Raji (cell line): ENCODE measurements around the gene SOCS1.

Experiments
- POLR2A ChIP-seq: IDR thresholded peaks from 2 replicates; pipeline ENCODE4 v1.6.1; 2011; ENCODE audit warnings: low read depth, low read length, control low read depth; ENCODE audit not compliant: insufficient read depth

SOCS1 gene

GRCh38 chr16:11231367-11231970, 24.5 kb downstream of the SOCS1 start:
- no peak for TF ChIP-seq POLR2A

DNA sequence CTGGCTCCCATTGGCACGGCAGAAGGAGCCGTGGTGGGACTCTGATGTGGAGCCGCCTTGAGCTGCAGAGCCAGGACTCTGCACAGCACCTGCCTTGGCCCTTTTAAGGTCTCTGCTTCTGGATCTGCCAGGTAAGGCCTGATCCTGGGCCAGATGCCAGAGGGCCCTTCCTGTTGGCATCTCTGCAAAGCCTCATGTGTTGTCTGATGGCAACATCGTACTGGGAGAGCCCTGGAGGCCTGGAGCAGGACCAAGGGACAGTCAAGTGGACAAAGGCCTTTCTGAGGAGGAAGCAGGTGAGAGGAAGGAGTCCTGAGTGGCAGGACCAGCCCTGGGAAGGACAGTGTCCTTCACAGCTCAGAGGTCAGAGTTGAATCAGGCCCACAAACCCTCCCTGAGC, 26.1 kb downstream of the SOCS1 start:
- no peak for TF ChIP-seq POLR2A

- TF ChIP-seq POLR2A = no peak
Observed at GRCh38 chr16:11229432-11229831, 26.6 kb downstream of the SOCS1 start.

DNA sequence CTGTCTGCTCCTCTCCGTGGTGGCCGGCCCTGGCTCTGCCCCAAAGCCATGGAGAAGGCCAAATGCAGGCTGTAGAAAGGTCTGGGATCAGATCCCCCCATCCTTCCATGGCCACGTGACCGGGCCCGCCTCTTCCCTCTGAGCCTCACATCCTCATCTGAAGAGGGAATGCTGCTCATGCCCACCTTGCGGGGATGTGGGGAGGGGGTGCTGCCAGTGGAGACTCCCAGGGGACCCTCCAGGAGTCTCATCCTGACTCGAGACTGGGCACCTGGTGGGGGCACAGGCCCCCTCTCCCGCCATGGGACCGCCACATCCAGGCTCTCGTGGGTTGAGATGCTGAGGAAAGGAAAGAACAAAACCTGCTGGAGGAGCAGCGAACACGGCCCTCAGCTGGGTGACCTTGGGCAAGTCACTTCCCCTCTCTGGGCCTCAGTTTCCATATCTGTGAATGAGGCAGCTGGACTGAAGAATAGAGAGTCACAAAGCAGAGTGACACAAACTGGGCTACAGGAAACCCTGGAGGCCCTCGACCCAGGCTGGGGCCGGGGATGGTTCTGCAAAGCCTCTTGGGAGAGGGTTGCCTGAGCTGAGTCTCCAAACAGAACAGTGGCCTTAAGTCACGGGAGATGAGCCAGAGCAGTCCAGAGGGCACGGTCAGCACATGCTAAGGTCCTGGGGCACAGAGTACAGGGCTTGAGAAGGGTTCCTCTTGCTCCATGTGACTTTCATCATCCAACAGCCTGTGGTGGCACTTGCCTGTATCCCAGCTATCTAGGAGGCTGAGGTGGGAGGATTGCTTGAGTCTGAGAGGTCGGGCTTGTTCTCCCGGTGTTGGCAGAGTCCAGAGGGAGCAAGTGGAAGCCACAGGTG, 30.1 kb downstream of the SOCS1 start:
- TF ChIP-seq POLR2A = no peak; the same call in 1 of the 2 replicates

GRCh38 chr16:11224894-11225676, 30.9 kb downstream of the SOCS1 start:
- peak; percentile 47 for TF ChIP-seq POLR2A

GRCh38 chr16:11224096-11224893, 31.7 kb downstream of the SOCS1 start:
- TF ChIP-seq POLR2A = no peak

DNA sequence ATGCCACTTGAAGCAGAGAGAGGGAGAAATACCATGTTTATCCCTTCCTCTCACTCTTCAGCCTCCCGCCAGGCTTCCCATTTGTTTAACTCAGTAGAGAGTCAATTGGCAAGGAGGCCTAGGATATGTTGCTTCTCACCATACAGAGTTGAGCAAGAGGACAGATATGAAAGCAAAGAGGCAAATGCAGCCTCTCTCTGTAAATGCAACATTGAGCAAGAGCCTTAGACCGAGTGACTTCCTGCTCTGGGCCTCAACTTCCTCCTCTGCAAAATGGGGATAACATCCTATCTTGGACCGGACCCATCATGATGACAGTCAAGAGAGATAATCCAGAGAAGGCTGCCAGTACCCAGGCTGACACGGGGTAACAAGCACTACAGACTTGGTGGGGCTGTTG, 36.8 kb downstream of the SOCS1 start:
- TF ChIP-seq POLR2A = no peak

- no peak for TF ChIP-seq POLR2A
Observed at GRCh38 chr16:11218604-11218962, 37.4 kb downstream of the SOCS1 start.

- no peak for TF ChIP-seq POLR2A
Observed at GRCh38 chr16:11217651-11218603, 38.1 kb downstream of the SOCS1 start.

GRCh38 chr16:11215935-11216556, 40.0 kb downstream of the SOCS1 start:
- TF ChIP-seq POLR2A = no peak

GRCh38 chr16:11213799-11214198, 42.2 kb downstream of the SOCS1 start:
- TF ChIP-seq POLR2A = no peak

GRCh38 chr16:11213373-11213772, 42.6 kb downstream of the SOCS1 start:
- TF ChIP-seq POLR2A = no peak

DNA sequence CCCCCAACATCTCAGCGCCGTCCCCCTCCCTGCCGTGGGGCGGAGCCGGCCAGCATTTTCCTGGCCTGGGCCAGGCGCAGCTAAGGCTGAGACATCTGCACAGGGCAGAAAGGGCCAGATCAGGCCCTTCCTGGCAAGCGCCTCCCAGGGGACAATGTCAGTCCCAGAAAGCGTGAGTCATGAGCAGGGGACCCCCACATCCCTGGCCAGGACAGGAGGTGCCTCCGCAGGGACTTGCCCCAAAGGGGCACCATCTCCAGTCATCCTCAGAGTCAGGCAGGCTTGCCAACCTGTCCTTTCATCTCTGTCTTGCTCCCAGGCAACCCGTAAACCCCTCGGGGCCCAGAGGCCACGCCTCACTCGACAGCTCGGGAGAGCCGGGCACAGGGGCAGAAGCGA, 43.2 kb downstream of the SOCS1 start:
- no peak for TF ChIP-seq POLR2A

DNA sequence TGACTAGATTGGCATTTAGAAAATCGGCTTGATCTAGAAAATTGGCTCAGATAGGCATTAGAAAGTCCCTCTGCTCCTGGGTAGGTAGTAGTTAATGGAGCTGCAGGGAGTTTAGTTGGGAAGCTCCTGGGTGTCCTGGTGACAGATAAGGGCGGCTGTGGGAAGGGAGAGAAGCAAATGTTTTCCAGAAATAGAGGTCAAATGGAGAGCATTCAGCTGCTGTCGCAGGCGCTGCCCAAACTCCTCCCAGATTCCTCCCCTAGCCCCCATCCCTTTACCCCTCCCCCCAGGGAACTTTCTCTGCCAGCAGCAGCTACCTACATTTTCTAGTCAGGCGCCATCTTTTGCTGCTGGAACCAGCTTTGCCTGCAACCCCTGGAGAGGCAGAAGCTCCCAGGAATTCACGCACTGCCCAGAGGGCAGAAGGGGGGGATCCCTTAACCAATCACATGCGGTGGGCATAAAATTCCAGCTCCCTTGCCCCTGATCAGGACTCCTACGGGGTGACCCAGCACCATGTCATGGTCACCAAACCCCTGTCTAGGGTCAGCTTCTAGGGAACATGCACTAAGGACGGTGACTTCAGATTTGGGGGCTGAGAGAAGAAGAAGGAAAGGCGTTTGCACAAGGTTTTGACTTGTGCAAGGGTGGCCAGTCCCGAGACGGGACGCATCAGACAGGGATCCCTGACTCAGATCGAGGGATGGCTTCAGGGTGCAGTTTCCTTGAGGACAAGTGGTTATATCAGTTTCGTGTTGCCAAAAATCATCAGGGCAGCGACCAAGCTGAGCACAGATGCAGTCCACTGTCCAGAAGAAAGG, 43.8 kb downstream of the SOCS1 start:
- no peak for TF ChIP-seq POLR2A
